Raji (cell line): ENCODE results near the gene TEX26.

Experiments
- POLR2A ChIP-seq: IDR thresholded peaks from 2 replicates; pipeline ENCODE4 v1.6.1; 2011; ENCODE audit warnings: low read depth, low read length, control low read depth; ENCODE audit not compliant: insufficient read depth

Gene TEX26

DNA sequence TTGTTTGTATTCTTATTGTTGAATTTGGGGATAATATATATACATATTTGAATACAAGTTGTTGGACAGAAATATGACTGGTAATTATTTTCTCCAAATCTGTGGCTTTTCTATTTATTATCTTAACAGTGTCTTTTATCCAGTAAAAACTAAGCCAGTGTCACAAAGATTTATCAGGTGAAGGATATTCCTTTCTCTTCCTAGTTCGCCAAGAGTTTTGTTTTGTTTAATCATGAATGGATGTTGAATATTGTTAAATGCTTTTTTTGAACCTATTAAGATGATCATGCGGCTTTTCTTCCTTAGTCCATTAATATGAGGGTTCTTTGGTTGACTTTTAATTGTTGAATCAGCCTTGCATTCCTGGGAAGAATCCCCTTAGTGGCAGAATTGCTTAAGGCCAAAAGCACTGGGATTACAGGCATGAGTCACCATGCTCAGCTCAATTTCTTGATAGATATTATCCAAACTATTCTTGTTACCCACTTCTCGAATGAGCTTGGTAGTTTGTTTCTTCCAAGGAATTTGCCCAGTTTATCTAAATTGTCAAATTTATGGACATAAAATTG is 53.3 kb downstream of the TEX26 start:
- no peak for TF ChIP-seq POLR2A

DNA sequence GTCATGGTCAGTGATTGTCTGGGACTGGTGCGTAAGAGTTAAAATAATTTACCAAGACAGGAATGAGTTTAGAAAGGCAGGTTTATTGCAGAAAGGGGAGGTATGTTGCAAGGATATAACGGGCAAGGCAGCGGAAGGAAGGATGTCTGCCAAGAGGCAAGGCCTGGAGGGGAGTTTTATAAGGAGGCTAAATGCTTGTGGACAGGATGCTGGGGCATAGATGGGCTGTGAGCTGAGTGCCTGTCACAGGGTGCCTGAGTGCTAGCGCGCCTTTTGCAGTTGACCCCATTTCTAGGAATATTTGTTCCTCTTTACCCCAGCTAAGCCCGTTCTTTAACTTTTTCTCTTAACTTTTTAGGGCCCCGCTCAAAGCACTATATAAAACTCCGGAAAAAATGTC is 58.7 kb downstream of the TEX26 start:
- no peak for TF ChIP-seq POLR2A

DNA sequence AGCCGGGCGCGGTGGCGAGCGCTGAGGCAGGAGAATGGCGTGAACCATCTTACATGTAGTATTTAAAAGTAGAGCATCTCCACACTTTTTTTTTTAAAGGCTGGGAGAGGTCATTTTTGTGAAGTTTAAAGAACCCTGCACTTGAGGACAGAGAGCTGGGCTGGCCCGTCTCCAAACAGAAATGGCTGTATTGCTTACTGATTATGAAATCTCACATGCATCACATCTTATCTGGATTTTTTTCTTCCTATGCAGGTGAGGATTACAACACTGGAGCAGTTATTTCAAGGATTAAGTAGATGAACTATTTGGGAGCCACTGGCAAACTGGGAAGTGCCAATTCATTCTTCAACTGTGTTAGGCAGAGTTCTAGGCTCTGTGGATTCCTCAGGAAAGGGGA is 59.5 kb downstream of the TEX26 start:
- TF ChIP-seq POLR2A = no peak

DNA sequence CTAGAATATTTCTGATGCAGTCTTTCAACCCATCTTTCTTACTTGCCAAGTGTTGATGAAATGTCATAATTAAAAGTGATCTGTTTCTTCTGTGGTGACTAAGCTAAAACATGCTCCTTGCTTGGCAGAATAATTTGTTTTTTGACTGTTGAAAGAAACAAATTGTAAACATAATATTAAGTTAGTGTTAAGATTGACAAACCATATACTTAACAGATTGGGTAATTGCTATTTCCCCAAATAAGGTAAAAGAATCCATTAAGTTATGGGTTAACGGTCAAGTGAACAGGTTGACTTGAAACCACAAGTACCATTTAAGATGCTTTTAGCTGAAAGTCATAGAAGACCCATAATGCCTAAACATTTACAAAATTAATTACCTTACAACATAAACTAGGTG is 62.9 kb downstream of the TEX26 start:
- no peak for TF ChIP-seq POLR2A

DNA sequence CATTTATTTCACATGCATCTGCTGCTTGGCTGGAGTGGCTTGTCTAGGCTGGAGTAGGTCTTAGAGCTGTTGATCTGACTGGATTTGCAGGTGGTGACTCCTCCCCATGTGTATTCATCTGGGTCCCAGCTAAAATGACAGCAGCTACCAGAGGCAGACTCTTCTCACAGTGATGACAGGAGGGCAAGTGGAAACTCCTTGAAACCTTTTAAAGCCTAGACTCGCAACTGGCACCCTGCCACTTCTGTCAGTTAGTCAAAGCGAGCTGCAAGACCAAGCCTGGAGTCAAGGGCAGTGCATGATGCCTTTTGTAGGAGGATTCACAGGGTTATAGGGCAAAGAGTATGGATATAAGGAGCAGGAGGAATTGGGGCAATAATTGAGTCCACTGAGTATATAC is 65.2 kb downstream of the TEX26 start:
- no peak for TF ChIP-seq POLR2A

DNA sequence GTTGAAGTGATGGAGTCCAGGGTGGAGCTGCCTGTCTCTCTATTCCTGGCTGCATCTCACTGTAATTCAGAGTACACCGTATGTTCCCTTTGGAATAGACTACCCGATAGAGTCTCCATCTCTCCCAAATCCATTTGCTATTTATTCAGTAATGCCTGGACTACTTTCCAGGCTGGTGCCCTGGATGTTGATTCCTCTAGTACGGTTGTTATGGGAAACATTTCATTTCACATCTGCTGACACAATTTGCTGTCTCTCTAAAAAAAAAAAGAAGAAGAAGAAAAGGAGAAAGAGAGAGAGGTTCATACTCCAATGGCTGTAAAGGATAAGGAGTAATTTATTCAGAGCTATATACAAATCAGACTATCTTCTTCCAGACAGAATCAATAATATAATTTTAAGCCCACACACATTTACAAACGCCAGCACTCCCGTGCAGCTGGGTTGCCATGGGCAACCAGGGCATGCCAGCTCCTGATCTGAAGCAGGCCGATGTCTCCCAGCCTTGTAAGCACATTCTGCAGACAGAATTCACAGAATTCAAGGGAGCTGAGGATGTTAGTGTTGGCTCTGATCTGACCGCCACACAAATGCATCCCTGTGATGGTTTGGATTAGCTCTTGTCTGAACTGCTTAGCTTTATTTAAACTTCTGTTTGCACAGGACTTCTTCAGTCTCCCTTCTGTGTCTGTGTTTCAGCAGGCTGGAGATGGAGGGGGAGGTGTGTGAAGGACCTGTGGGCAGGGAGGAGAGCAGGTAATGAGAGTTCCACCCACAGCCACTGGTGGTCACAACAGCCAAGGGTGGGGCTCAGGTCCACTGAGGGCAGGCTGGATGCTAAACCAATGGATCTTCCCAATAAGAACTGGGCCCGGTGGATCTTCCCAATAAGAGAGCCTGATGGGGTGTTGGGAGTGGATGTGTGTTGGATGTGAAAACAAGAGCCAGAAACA is 66.0 kb downstream of the TEX26 start:
- TF ChIP-seq POLR2A = no peak

DNA sequence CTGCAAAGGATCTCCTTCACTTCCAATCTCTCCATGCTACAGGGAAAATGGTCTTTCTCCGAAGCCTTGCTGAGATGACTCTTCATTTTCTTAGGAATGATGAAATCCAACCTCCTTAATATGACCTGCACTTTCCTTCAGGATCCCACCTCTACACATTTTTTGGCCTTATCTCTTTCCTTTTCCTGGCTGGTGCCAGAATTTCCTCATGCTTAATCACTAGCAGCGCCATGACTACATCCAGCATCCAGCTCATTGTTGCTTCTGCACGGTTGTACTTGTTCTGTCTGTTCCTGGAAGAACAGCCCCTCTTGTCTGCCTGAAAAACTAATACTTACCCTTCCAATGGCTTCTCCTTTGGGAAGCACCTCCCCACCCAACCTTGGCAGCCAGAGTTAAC is 68.4 kb downstream of the TEX26 start:
- TF ChIP-seq POLR2A = no peak

DNA sequence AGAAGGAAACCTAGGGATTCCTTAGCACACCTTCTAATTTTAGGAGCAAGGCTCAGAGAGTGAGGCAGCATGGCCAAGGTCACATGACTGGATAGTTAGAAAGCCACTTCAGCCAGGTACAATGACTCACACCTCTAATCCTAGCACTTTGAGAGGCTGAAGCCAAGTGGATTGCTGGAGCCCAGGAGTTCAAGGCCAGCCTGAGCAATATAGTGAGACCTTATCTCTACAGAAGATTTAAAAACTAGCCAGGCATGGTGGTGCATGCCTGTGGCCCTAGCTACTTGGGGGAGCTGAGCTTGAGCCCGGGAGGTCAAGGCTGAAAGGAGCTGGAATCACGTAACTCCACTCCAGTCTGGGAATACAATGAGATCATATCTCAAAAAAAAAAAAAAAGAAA is 69.2 kb downstream of the TEX26 start:
- no peak for TF ChIP-seq POLR2A

DNA sequence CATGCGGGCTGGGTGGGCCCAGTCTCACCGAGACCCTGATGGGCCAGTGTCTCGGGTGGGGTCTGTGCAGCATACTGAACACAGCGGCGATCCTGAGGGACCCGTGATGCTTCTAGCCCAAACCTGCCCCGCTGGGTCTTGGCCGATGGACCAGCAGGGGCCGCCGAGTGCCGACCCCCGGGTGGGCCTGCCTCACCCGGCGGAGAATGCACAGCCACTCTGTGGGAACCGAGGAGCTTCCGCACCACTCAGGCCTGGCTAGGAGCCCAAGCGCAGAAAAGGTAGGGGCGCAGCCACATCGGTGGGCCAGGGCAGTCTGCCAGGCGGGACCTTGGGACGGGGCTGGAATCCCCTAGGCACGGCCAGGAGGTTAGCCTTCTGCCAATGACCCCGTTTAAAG is 72.6 kb downstream of the TEX26 start:
- TF ChIP-seq POLR2A = no peak

DNA sequence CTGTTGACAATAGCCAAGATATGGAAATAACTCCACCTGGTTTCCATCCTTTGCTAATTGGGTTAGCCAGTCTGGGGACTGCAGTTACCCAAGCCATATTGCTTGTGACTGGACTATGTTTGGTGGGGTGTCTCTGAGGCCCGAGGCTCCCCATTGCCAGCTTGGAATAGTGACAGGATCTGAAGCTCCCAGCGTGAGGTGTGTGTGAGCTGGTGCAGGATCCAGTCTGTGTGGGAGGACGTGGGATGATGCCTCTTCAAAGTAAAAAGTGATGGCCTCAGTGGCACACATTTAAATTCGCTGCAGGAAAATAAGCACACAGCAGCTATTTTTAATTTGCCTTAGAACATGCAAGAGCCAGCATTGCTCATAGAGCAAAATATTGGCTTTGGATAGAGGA is 75.0 kb downstream of the TEX26 start:
- TF ChIP-seq POLR2A = no peak

DNA sequence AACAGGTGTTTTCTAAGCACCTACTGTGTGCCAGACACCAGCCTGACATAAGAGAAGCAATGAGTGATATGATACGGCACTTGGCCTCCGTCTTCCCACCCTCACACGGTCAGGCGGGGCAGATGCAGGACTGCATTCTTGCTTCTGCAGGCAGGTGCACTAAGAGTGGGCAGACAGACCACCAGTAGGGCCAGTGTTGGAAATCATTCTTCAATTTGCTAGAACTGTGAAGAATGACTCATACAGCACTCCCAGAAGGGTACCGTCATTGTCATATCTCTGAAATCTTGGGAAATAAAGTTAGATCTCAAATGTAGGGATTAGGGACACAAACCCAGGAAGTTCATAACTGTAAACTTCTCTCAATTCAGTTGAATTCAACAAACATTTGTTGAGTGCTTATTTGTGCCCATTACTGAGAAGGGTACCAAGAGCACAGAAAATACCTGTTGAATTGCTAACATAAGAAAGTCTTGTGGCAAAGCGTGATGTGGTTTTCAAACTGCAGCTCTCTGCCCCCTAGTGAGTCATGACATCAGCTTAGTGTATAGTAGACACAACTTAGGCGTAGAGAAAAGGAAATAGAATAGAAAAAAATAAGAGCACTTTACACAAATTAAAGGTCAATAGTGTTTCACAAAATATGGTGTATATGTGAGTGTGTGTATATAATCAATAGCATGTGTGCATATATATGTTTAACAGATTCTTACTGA is 76.1 kb downstream of the TEX26 start:
- TF ChIP-seq POLR2A = no peak

DNA sequence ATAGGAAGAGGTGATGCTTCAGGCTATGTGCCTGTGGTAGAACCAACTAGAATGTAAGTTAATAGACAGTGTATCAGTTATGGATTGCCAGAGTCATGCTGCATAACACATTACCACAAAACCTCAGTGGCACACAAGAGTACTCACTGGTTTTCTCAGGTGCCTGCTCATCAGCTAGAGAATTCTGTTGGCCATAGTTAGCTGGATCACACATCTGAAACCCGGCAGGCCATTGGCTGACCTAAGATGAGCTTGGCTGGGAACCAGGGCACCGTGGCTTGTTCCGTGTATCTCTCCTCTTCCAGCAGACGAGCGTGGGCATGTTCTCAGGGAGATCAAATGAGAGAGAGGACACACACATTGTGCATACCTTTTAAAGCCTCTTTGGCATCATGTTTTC is 76.7 kb downstream of the TEX26 start:
- TF ChIP-seq POLR2A = no peak

DNA sequence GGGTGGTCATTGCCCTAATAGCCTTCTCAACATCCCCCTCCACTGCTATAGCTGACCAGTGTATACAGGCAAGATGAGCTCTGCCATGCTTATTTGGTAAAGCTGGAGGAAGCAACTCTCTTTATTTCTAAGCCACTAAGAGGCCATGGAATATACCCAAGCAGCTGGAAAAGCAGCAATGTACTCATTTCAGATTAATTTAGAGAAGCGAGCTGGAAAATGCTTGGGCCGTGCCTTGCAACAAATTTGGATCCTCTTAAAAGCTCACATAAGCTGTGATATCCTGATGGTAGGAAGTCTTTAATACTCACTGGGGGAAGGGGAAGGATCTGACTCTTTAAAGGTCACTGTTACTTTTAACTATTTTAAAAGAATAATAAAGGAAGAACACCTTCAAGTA is 77.8 kb downstream of the TEX26 start:
- TF ChIP-seq POLR2A = no peak

DNA sequence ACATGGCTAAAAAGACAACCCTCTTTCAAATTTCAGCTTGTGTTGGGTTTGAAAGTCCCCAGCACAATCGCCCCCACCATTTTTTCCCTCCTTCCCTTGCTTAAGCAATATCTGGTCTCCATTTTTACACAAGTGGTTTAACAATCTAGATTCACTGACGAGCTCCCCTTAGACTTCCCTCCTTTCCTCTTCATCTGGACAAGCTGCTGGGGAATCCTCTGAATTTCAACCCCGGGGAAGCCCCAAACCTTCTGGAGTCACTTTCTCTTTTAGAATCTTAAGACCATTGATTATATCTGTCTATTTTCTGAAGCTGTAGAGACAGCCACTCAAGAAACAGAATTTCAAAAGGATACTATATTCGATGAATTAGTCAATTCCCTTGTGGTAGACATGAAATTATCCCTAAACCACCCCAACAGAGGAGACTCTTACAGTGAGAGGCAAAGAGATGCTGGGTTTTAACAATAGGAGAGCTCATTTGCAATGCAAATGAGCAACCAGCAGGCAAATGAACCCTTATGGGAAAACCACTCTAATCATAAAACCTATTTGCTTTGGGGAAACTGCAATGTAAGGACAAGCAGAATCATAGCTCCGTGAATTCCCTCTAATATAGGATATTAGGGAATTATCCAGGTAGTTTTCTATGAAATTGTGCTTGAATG is 78.9 kb downstream of the TEX26 start:
- no peak for TF ChIP-seq POLR2A

DNA sequence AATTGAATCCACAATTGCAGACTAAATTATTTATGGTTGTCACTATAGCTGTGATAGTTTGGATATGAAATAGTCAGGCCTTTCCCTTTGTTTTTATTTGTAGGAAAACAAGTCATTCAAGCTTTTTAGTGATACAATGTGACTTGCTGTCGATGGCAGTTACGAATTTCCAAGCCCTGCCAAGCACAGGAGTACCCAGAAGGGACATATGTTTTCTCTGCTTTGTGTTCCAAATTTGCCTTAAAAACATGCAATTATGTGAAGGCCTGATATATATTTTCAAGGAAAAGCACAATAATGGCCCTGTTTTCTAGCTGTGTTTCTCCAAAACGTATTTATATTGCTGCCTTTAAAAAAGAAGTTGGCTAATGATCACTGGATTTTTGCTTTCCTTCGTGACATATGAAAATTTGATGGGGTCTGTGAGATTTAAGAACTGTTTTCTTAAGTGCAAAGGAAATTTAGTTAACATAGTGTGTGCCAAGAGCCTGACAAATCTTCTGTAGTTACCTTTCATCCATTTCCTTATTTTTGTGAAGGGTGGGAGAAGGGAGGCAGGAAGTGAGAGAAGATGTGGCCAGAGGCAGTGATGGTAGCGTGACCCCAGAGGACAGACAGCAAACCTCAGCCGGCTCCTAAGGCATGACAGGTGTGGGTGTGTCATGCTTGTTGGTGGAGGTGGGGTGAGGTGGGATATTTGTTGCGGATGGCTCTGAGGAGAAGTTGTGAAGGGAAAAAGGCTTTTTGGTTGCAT is 79.6 kb downstream of the TEX26 start:
- TF ChIP-seq POLR2A = no peak
